Liver (tissue), 9 donors: ENCODE measurements around the gene ATP1B2. TPM values are rescaled to one million over a fixed set of nuclear protein-coding genes. Genes with fewer than 3 reads are reported as not detected.

Source experiments
- DNase-seq: peaks from one replicate; pipeline ENCODE4 v3.0.0-alpha.2; 2017; ENCODE audit warnings: low spot score
- H3K27ac ChIP-seq, 2 donors: one replicate each; pipeline ENCODE4 v1.7.0; 2013; ENCODE audit warnings: inconsistent platforms in 2 of 2, low read length in 2 of 2, control low read depth in 1 of 2, low read depth in 1 of 2, mild to moderate bottlenecking in 1 of 2
- H3K27me3 ChIP-seq, 4 donors: one replicate each; pipeline versions ENCODE4 v1.6.1 to v1.7.0; 2013; ENCODE audit warnings: low read length in 3 of 4, inconsistent platforms in 1 of 4, mild to moderate bottlenecking in 1 of 4, moderate library complexity in 1 of 4; ENCODE audit not compliant: control insufficient read depth in 4 of 4, insufficient read depth in 4 of 4
- H3K36me3 ChIP-seq, 4 donors: one replicate each; pipeline versions ENCODE4 v1.6.1 to v1.7.0; 2013; ENCODE audit warnings: low read length in 3 of 4, mild to moderate bottlenecking in 3 of 4, low read depth in 1 of 4, moderate library complexity in 1 of 4; ENCODE audit not compliant: control insufficient read depth in 4 of 4, insufficient read depth in 3 of 4
- H3K4me1 ChIP-seq, 4 donors: one replicate each; pipeline versions ENCODE4 v1.6.1 to v1.7.0; 2013; ENCODE audit warnings: low read length in 3 of 4, mild to moderate bottlenecking in 3 of 4, moderate library complexity in 1 of 4; ENCODE audit not compliant: control insufficient read depth in 4 of 4, insufficient read depth in 4 of 4
- H3K4me3 ChIP-seq, 3 donors: one replicate each; pipeline versions ENCODE4 v1.6.1 to v1.7.0; 2013; ENCODE audit warnings: low read length in 3 of 3, control low read depth in 1 of 3, low read depth in 1 of 3, mild to moderate bottlenecking in 1 of 3
- H3K9ac ChIP-seq, 2 donors: one replicate each; pipeline ENCODE4 v1.7.0; 2013; ENCODE audit warnings: low read length in 2 of 2, mild to moderate bottlenecking in 2 of 2, moderate library complexity in 2 of 2, control low read depth in 1 of 2, low read depth in 1 of 2
- H3K9me3 ChIP-seq, 4 donors: one replicate each; pipeline versions ENCODE4 v1.6.1 to v1.7.0; 2013; ENCODE audit warnings: low read length in 3 of 4; ENCODE audit not compliant: control insufficient read depth in 4 of 4
- ATF3 ChIP-seq: IDR thresholded peaks from 2 replicates; pipeline ENCODE4 v1.6.1; 2016; ENCODE audit warnings: antibody characterized with exemption
- CTCF ChIP-seq: fragments of 150-350 bp; IDR thresholded peaks from 2 replicates; pipeline ENCODE4 v1.5.1; 2017; ENCODE audit warnings: improper control_type of control experiment, low read depth, low read length; ENCODE audit not compliant: missing input control
- FOXA1 ChIP-seq: IDR thresholded peaks from 2 replicates; pipeline ENCODE4 v1.6.1; 2016; ENCODE audit warnings: antibody characterized with exemption
- FOXA2 ChIP-seq: IDR thresholded peaks from 2 replicates; pipeline ENCODE4 v1.6.1; 2016; ENCODE audit warnings: antibody characterized with exemption
- GABPA ChIP-seq, 2 donors: IDR thresholded peaks in 1 of 2; conservative IDR thresholded peaks in 1 of 2; 2 replicates each; pipeline ENCODE4 v1.6.1; 2016; ENCODE audit warnings: antibody characterized with exemption in 2 of 2, mild to moderate bottlenecking in 1 of 2, moderate library complexity in 1 of 2
- HNF4A ChIP-seq, 2 donors: conservative IDR thresholded peaks; 2 replicates each; pipeline ENCODE4 v1.6.1; 2016; ENCODE audit warnings: antibody characterized with exemption in 2 of 2, mild to moderate bottlenecking in 2 of 2
- HNF4G ChIP-seq: IDR thresholded peaks from 2 replicates; pipeline ENCODE4 v1.6.1; 2016; ENCODE audit warnings: antibody characterized with exemption
- JUND ChIP-seq, 2 donors: IDR thresholded peaks; 2 replicates each; pipeline ENCODE4 v1.6.1; 2016; ENCODE audit warnings: antibody characterized with exemption in 2 of 2
- NR2F2 ChIP-seq: IDR thresholded peaks from 2 replicates; pipeline ENCODE4 v1.6.1; 2016; ENCODE audit warnings: antibody characterized with exemption
- RAD21 ChIP-seq, 2 donors: IDR thresholded peaks; 2 replicates each; pipeline ENCODE4 v1.6.1; 2016; ENCODE audit warnings: antibody characterized with exemption in 2 of 2, mild to moderate bottlenecking in 2 of 2
- REST ChIP-seq: IDR thresholded peaks from 2 replicates; pipeline ENCODE4 v1.6.1; 2016; ENCODE audit warnings: antibody characterized with exemption, mild to moderate bottlenecking
- RXRA ChIP-seq, 2 donors: IDR thresholded peaks; 2 replicates each; pipeline ENCODE4 v1.6.1; 2017 to 2018; ENCODE audit warnings: antibody characterized with exemption in 2 of 2, mild to moderate bottlenecking in 1 of 2
- SP1 ChIP-seq: IDR thresholded peaks from 2 replicates; pipeline ENCODE4 v1.6.1; 2018; ENCODE audit warnings: antibody characterized with exemption, mild to moderate bottlenecking
- TAF1 ChIP-seq: conservative IDR thresholded peaks from 2 replicates; pipeline ENCODE4 v1.6.1; 2016; ENCODE audit warnings: antibody characterized with exemption, mild to moderate bottlenecking
- YY1 ChIP-seq: IDR thresholded peaks from 2 replicates; pipeline ENCODE4 v1.6.1; 2016; ENCODE audit warnings: antibody characterized with exemption, mild to moderate bottlenecking
- WGBS: extraction: QIAGEN DNeasy Blood & Tissue Kit; methylation state at CpG from one replicate; pipeline ENCODE4 v1.1.7; 2013; 5-methylcytosine and 5-hydroxymethylcytosine counted together
- polyA plus RNA-seq, 2 donors: library from polyadenylated mRNA; stranded (reverse) in 1 of 2; unstranded in 1 of 2; fragments of 200-250 nt in 1 of 2; fragments of >200 nt in 1 of 2; fragmentation: Nextera tagmentation in 1 of 2; extraction: Ambion mirVana in 1 of 2; gene quantifications; one replicate each; pipeline versions ENCODE4 v1.2.1 to v1.2.3, GENCODE V29; 2013 to 2015
- total RNA-seq, 2 donors: library from RNA; depleted of rRNA; stranded (reverse); fragments of >200 nt; gene quantifications; one replicate each; pipeline ENCODE4 v1.2.3, GENCODE V29; 2014
- TF ChIP-seq, protein P1 (sequence below): IDR thresholded peaks from 2 replicates; pipeline ENCODE4 v1.6.1; 2016; ENCODE audit warnings: antibody characterized with exemption
- donor health status: healthy.
- donor health status: healthy.
- donor health status: healthy.
- donor health status: healthy.
- donor health status: healthy.

The ATP1B2 gene
- total and polyA plus RNA-seq, 4 donors, result 0.33 to 8.3 (median 2.0) TPM

DNA sequence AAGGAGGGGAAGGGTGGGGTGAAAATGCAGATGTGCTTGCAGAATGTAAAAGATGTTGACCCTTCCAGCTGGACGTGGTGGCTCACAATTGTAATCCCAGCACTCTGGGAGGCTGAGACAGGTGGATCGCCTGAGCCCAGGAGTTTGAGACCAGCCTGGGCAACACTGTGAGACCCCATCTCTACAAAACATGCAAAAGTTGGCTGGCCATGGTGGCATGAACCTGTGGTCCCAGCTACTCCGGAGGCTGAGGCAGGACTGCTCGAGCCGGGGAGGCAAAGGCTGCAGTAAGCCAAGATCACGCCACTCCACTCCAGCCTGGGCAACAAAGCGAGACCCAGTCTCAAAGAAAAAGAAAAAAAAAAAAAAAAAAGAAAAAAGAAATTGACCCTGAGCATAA, 17.8 kb downstream of the ATP1B2 start:
- Histone ChIP-seq H3K9me3 (peaks cover under 1 to 4% (median 3%) of the 10 kb centered on the region in 4 donors), H3K27me3 (no peaks in the 10 kb centered on the region), H3K4me3 (no peak overlapping the region), H3K36me3 (peaks cover 12 to 51% (median 27%) of the 10 kb centered on the region in 4 donors), H3K4me1 (no peaks in the 10 kb centered on the region), H3K9ac (no peak overlapping the region), H3K27ac (no peak overlapping the region)
- 97% methylated on average over 7 of the region's 7 CpGs for WGBS
- DNase-seq, result no peak
- TF ChIP-seq FOXA2 (no peak), JUND (IDR thresholded peaks at IDR 0.05) (no peak), HNF4G (no peak), REST (no peak), HNF4A (conservative IDR thresholded peaks at IDR 0.05) (no peak), ATF3 (no peak)
- TF ChIP-seq, protein P1, sequence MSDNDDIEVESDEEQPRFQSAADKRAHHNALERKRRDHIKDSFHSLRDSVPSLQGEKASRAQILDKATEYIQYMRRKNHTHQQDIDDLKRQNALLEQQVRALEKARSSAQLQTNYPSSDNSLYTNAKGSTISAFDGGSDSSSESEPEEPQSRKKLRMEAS, result no peak

DNA sequence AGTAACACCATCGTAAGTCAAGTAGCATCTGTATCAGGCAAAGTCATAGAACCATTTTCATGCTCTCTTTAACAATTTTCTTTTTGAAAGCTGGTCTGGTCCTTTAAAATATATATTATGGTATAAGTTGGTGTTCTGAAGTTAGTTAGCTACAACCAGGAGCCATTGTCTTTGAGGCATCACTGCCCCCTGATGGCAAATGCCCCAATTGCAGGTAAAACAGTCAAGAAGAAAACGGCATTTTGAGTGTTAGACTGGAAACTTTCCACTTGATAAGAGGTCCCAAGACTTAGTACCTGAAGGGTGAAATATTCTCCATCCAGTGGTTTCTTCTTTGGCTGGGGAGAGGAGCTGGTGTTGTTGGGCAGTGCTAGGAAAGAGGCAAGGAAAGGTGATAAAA, 22.5 kb downstream of the ATP1B2 start:
- H3K9me3 ChIP-seq, result peaks cover 4 to 10% (median 5%) of the 10 kb centered on the region in 4 donors
- 97% methylated on average over 2 of the region's 2 CpGs for whole genome bisulfite sequencing
- H3K27ac ChIP-seq, result no peak overlapping the region
- no peak overlapping the region for H3K4me3 ChIP-seq
- peaks cover 18 to 63% (median 41%) of the 10 kb centered on the region in 4 donors for H3K36me3 ChIP-seq
- H3K27me3 ChIP-seq, result no peaks in the 10 kb centered on the region
- TF ChIP-seq ATF3 (no peak), JUND (IDR thresholded peaks at IDR 0.05) (no peak), TAF1 (no peak), HNF4A (conservative IDR thresholded peaks at IDR 0.05) (no peak), CTCF (peak; percentile 20), YY1 (no peak), GABPA (IDR thresholded peaks at IDR 0.05 in 1 of 2, conservative IDR thresholded peaks at IDR 0.05 in 1 of 2) (no peak), REST (no peak), RXRA (IDR thresholded peaks at IDR 0.05) (no peak), SP1 (no peak), FOXA1 (no peak), FOXA2 (no peak), RAD21 (IDR thresholded peaks at IDR 0.05) (peak; percentile 47), NR2F2 (no peak)
- TF ChIP-seq, protein P1, result no peak
- no peaks in the 10 kb centered on the region for H3K4me1 ChIP-seq
- DNase-seq, result peak; percentile 76
- no peak overlapping the region for H3K9ac ChIP-seq
